HEK293T (cell line): Measurements from ENCODE around the gene MDM2.

Experiments used
- ELF4 ChIP-seq: fragments of 450-650 bp; IDR thresholded peaks from 2 replicates; pipeline ENCODE4 v1.6.1; 2017; ENCODE audit warnings: antibody characterized with exemption
- PKNOX1 ChIP-seq: fragments of 450-650 bp; IDR thresholded peaks from 2 replicates; pipeline ENCODE4 v1.6.1; 2016
- SUZ12 ChIP-seq: fragments of 450-650 bp; IDR thresholded peaks from 2 replicates; pipeline ENCODE4 v1.6.1; 2016; ENCODE audit warnings: mild to moderate bottlenecking
- TARDBP ChIP-seq: fragments of 450-650 bp; IDR thresholded peaks from 2 replicates; pipeline ENCODE4 v1.6.1; 2016

GRCh38 chr12:68815928-68816800 is 8.2 kb downstream of the MDM2 start:
- TF ChIP-seq SUZ12 (no peak), TARDBP (no peak), ELF4 (no peak), PKNOX1 (peak; percentile 67)
